HEK293 (cell line): Measurements from ENCODE around the gene NCKAP5.

Source experiments
- CTCF ChIA-PET: fragments of 350-600 bp; formaldehyde crosslinking; extraction: SDS; loops from one replicate; lab custom pipeline; 2021; ENCODE audit warnings: antibody characterized with exemption; lab: Yijun Ruan, JAX
- POLR2A ChIA-PET: fragments of 300-600 bp; formaldehyde crosslinking; extraction: SDS; loops from one replicate; lab custom pipeline; 2020; ENCODE audit warnings: antibody characterized with exemption, inconsistent platforms; lab: Yijun Ruan, JAX
- H3K27ac ChIP-seq: fragments of 200-500 bp; sonication (Bioruptor generic); 2 replicates; pipeline ENCODE4 v1.5.1; 2014; ENCODE audit warnings: low read depth, low read length, control low read depth, inconsistent platforms; ENCODE audit errors: extremely low read depth
- H3K36me3 ChIP-seq, 2 experiments: fragments of 200-500 bp in 1 of 2; sonication (Bioruptor generic) in 1 of 2; 1 replicate in 1 of 2; 2 replicates in 1 of 2; pipeline ENCODE4 v1.5.1; 2014 to 2017; ENCODE audit warnings: inconsistent platforms in 2 of 2, low read length in 2 of 2; ENCODE audit not compliant: control insufficient read depth in 2 of 2, insufficient read depth in 1 of 2
- H3K4me1 ChIP-seq: fragments of 200-500 bp; sonication (Bioruptor generic); 2 replicates; pipeline ENCODE4 v1.5.1; 2014; ENCODE audit warnings: mild to moderate bottlenecking, low read length, inconsistent platforms; ENCODE audit not compliant: control insufficient read depth, insufficient read depth
- H3K4me3 ChIP-seq: 2 replicates; pipeline ENCODE4 v1.5.1; 2011; ENCODE audit warnings: low read depth, mild to moderate bottlenecking, control low read depth, low read length, moderate library complexity
- H3K9me3 ChIP-seq: fragments of 200-500 bp; sonication (Bioruptor generic); 2 replicates; pipeline ENCODE4 v1.5.1; 2014; ENCODE audit warnings: low read depth, low read length, inconsistent platforms; ENCODE audit not compliant: control insufficient read depth, insufficient read depth
- FEZF1 ChIP-seq: fragments of 450-650 bp; formaldehyde crosslinking; IDR thresholded peaks from 2 replicates; pipeline ENCODE4 v1.5.1; 2016; ENCODE audit warnings: missing biosample characterization, missing genetic modification characterization
- KLF16 ChIP-seq: fragments of 450-650 bp; formaldehyde crosslinking; IDR thresholded peaks from 2 replicates; pipeline ENCODE4 v1.5.1; 2017; ENCODE audit warnings: missing biosample characterization, missing genetic modification characterization
- OVOL3 ChIP-seq: fragments of 450-650 bp; formaldehyde crosslinking; IDR thresholded peaks from 2 replicates; pipeline ENCODE4 v1.5.1; 2016; ENCODE audit warnings: missing biosample characterization, missing genetic modification characterization
- TCF7L2 ChIP-seq: IDR thresholded peaks from 2 replicates; pipeline ENCODE4 v1.6.1; 2011; ENCODE audit warnings: low read depth, mild to moderate bottlenecking, inconsistent platforms, low read length, moderate library complexity, borderline replicate concordance
- ZEB2 ChIP-seq: fragments of 450-650 bp; formaldehyde crosslinking; IDR thresholded peaks from 2 replicates; pipeline ENCODE4 v1.5.1; 2016; ENCODE audit warnings: missing biosample characterization, missing genetic modification characterization
- ZNF146 ChIP-seq: fragments of 450-650 bp; formaldehyde crosslinking; IDR thresholded peaks from 2 replicates; pipeline ENCODE4 v1.5.1; 2016; ENCODE audit warnings: missing biosample characterization, missing genetic modification characterization
- ZNF184 ChIP-seq: fragments of 450-650 bp; IDR thresholded peaks from 2 replicates; pipeline ENCODE4 v1.5.1; 2018; ENCODE audit warnings: missing biosample characterization, mild to moderate bottlenecking, missing genetic modification characterization
- ZNF19 ChIP-seq: fragments of 450-650 bp; formaldehyde crosslinking; IDR thresholded peaks from 2 replicates; pipeline ENCODE4; 2016; ENCODE audit warnings: missing biosample characterization, missing genetic modification characterization, low read depth
- ZNF366 ChIP-seq: fragments of 450-650 bp; formaldehyde crosslinking; conservative IDR thresholded peaks from 2 replicates; pipeline ENCODE4 v1.5.1; 2016; ENCODE audit warnings: missing biosample characterization, missing genetic modification characterization
- ZNF510 ChIP-seq: fragments of 450-650 bp; formaldehyde crosslinking; IDR thresholded peaks from 2 replicates; pipeline ENCODE4 v1.5.1; 2018; ENCODE audit warnings: mild to moderate bottlenecking, missing genetic modification characterization, missing biosample characterization; ENCODE audit not compliant: insufficient replicate concordance
- ZNF544 ChIP-seq: fragments of 450-650 bp; formaldehyde crosslinking; IDR thresholded peaks from 2 replicates; pipeline ENCODE4 v1.5.0; 2017; ENCODE audit warnings: missing biosample characterization, missing genetic modification characterization
- ZNF548 ChIP-seq: fragments of 450-650 bp; formaldehyde crosslinking; IDR thresholded peaks from 2 replicates; pipeline ENCODE4 v1.5.1; 2016; ENCODE audit warnings: missing biosample characterization, missing genetic modification characterization
- ZNF560 ChIP-seq: fragments of 450-650 bp; formaldehyde crosslinking; IDR thresholded peaks from 2 replicates; pipeline ENCODE4 v1.5.1; 2017; ENCODE audit warnings: missing biosample characterization, missing genetic modification characterization, borderline replicate concordance
- ZNF571 ChIP-seq: fragments of 450-650 bp; formaldehyde crosslinking; IDR thresholded peaks from 2 replicates; pipeline ENCODE4 v1.5.0; 2017; ENCODE audit warnings: missing biosample characterization, missing genetic modification characterization
- ZNF621 ChIP-seq: fragments of 450-650 bp; formaldehyde crosslinking; IDR thresholded peaks from 2 replicates; pipeline ENCODE4 v1.5.1; 2017; ENCODE audit warnings: missing biosample characterization, missing genetic modification characterization
- ZNF624 ChIP-seq: fragments of 450-650 bp; formaldehyde crosslinking; IDR thresholded peaks from 2 replicates; pipeline ENCODE4 v1.5.1; 2017; ENCODE audit warnings: missing biosample characterization, missing genetic modification characterization
- ZNF660 ChIP-seq: fragments of 450-650 bp; IDR thresholded peaks from 2 replicates; pipeline ENCODE4 v1.5.1; 2018; ENCODE audit warnings: missing biosample characterization, mild to moderate bottlenecking, missing genetic modification characterization
- ZNF792 ChIP-seq: fragments of 450-650 bp; formaldehyde crosslinking; IDR thresholded peaks from 2 replicates; pipeline ENCODE4 v1.5.1; 2016; ENCODE audit warnings: missing biosample characterization, missing genetic modification characterization
- TF ChIP-seq, protein P1 (sequence below): fragments of 450-650 bp; formaldehyde crosslinking; IDR thresholded peaks from 2 replicates; pipeline ENCODE4 v1.5.1; 2016; ENCODE audit warnings: missing biosample characterization, missing genetic modification characterization
- TF ChIP-seq, protein P2 (sequence below): fragments of 450-650 bp; formaldehyde crosslinking; IDR thresholded peaks from 2 replicates; pipeline ENCODE4 v1.5.1; 2016; ENCODE audit warnings: missing biosample characterization, missing genetic modification characterization, borderline replicate concordance
- TF ChIP-seq, protein P3 (sequence below): fragments of 450-650 bp; formaldehyde crosslinking; IDR thresholded peaks from 2 replicates; pipeline ENCODE4 v1.5.1; 2016; ENCODE audit warnings: missing biosample characterization, missing genetic modification characterization, borderline replicate concordance
- TF ChIP-seq, protein P4 (sequence below): fragments of 450-650 bp; formaldehyde crosslinking; IDR thresholded peaks from 2 replicates; pipeline ENCODE4 v1.5.1; 2017; ENCODE audit warnings: missing biosample characterization, missing genetic modification characterization

NCKAP5 gene

DNA sequence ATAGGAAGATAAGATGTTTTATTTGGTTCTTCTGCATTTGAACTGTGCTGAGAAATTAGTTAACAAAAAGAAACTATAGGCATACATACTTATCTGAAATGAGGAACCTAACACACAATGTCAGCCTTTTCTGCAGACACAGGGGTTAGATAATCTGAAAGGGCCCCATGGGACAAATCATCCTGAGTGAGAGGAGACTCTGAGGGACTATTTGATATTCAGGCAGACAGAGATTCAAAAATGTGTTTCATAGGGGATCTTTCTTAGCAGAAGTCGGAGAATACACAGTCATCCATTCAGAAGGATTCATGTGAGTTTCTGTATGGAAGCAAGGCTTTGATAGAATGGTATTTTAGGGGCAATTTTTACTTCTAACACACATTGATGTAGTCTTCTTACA lies 79.1 kb downstream of the NCKAP5 start (continued):
- TF ChIP-seq, protein P1, sequence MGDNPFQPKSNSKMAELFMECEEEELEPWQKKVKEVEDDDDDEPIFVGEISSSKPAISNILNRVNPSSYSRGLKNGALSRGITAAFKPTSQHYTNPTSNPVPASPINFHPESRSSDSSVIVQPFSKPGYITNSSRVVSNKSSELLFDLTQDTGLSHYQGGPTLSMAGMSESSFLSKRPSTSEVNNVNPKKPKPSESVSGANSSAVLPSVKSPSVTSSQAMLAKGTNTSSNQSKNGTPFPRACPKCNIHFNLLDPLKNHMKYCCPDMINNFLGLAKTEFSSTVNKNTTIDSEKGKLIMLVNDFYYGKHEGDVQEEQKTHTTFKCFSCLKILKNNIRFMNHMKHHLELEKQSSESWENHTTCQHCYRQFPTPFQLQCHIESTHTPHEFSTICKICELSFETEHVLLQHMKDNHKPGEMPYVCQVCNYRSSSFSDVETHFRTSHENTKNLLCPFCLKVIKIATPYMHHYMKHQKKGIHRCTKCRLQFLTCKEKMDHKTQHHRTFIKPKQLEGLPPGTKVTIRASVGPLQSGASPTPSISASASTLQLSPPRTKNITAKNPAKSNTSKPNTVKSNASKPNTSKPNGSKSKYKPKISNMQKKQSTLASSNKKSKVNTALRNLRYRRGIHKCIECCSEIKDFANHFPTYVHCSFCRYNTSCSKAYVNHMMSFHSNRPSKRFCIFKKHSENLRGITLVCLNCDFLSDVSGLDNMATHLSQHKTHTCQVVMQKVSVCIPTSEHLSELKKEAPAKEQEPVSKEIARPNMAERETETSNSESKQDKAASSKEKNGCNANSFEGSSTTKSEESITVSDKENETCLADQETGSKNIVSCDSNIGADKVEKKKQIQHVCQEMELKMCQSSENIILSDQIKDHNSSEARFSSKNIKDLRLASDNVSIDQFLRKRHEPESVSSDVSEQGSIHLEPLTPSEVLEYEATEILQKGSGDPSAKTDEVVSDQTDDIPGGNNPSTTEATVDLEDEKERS (tag by site-specific recombination) = no peak
- TF ChIP-seq ZNF560 (tag by site-specific recombination) = no peak
- TF ChIP-seq ZNF660 (tag by site-specific recombination) = no peak

DNA sequence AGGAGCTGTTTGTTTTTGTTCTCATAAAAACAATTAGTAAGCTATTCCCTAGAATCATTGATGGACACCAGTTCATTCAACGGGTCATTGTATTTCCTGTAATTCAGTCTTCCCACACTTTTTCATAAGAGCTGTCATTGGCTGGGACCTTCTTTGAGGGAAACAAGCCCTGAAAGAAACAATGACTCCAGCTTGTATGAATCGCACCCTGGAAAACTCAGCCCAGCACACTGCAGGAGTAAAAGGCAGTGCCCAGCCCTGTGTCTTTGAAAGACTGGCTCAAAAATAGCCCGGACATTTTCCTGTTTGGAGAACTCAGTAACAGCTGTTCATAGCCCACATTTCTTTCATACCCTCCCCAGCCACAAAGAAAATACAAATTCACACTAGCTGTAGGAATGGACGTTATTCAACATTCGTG lies 81.5 kb downstream of the NCKAP5 start:
- Histone ChIP-seq H3K36me3 (no peaks in the 10 kb centered on the region), H3K9me3 (no peaks in the 10 kb centered on the region), H3K4me3 (no peak overlapping the region), H3K27ac (no peak overlapping the region), H3K4me1 (no peaks in the 10 kb centered on the region)
- ChIA-PET POLR2A (no interaction called here), CTCF (interaction anchor here (1.3 kb wide), 1 partner anchor 74 kb away, joined by 3 read pairs; no protein-coding TSS in a partner anchor)
- TF ChIP-seq TCF7L2 (no peak), ZNF621 (tag by site-specific recombination) (no peak)

DNA sequence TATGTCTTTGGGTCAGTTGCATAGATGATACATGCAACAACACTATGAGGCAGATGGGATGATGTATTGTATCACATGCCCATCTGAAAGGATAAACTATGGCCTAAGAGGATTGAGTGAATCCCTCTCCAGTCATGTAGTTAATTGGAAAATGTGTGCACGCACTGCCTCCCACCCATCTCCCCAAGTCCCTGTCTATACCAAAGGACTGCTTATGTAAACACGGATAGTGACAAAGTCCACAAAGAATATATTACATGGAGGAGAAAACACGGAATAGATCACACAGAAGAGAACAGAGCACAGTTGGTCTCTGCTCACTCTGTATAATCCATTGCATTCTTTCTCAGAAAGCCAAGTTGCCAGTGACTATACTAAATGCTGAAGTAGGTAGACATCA lies 82.4 kb downstream of the NCKAP5 start:
- POLR2A ChIA-PET = no interaction called here
- H3K27ac ChIP-seq = no peak overlapping the region
- TF ChIP-seq ZNF19 (tag by site-specific recombination) (no peak), ZNF571 (no peak), ZEB2 (tag by site-specific recombination) (no peak), ZNF366 (tag by site-specific recombination) (no peak), KLF16 (no peak), OVOL3 (tag by site-specific recombination) (no peak), ZNF146 (tag by site-specific recombination) (no peak), FEZF1 (no peak), ZNF544 (tag by site-specific recombination) (no peak), ZNF548 (tag by site-specific recombination) (no peak), ZNF184 (tag by site-specific recombination) (no peak), ZNF624 (tag by site-specific recombination) (no peak), ZNF510 (tag by site-specific recombination) (no peak), ZNF792 (no peak)
- TF ChIP-seq, protein P2, sequence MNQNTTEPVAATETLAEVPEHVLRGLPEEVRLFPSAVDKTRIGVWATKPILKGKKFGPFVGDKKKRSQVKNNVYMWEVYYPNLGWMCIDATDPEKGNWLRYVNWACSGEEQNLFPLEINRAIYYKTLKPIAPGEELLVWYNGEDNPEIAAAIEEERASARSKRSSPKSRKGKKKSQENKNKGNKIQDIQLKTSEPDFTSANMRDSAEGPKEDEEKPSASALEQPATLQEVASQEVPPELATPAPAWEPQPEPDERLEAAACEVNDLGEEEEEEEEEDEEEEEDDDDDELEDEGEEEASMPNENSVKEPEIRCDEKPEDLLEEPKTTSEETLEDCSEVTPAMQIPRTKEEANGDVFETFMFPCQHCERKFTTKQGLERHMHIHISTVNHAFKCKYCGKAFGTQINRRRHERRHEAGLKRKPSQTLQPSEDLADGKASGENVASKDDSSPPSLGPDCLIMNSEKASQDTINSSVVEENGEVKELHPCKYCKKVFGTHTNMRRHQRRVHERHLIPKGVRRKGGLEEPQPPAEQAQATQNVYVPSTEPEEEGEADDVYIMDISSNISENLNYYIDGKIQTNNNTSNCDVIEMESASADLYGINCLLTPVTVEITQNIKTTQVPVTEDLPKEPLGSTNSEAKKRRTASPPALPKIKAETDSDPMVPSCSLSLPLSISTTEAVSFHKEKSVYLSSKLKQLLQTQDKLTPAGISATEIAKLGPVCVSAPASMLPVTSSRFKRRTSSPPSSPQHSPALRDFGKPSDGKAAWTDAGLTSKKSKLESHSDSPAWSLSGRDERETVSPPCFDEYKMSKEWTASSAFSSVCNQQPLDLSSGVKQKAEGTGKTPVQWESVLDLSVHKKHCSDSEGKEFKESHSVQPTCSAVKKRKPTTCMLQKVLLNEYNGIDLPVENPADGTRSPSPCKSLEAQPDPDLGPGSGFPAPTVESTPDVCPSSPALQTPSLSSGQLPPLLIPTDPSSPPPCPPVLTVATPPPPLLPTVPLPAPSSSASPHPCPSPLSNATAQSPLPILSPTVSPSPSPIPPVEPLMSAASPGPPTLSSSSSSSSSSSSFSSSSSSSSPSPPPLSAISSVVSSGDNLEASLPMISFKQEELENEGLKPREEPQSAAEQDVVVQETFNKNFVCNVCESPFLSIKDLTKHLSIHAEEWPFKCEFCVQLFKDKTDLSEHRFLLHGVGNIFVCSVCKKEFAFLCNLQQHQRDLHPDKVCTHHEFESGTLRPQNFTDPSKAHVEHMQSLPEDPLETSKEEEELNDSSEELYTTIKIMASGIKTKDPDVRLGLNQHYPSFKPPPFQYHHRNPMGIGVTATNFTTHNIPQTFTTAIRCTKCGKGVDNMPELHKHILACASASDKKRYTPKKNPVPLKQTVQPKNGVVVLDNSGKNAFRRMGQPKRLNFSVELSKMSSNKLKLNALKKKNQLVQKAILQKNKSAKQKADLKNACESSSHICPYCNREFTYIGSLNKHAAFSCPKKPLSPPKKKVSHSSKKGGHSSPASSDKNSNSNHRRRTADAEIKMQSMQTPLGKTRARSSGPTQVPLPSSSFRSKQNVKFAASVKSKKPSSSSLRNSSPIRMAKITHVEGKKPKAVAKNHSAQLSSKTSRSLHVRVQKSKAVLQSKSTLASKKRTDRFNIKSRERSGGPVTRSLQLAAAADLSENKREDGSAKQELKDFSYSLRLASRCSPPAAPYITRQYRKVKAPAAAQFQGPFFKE (tag by site-specific recombination) = no peak
- TF ChIP-seq, protein P3, sequence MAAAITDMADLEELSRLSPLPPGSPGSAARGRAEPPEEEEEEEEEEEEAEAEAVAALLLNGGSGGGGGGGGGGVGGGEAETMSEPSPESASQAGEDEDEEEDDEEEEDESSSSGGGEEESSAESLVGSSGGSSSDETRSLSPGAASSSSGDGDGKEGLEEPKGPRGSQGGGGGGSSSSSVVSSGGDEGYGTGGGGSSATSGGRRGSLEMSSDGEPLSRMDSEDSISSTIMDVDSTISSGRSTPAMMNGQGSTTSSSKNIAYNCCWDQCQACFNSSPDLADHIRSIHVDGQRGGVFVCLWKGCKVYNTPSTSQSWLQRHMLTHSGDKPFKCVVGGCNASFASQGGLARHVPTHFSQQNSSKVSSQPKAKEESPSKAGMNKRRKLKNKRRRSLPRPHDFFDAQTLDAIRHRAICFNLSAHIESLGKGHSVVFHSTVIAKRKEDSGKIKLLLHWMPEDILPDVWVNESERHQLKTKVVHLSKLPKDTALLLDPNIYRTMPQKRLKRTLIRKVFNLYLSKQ = no peak
- TF ChIP-seq, protein P4, sequence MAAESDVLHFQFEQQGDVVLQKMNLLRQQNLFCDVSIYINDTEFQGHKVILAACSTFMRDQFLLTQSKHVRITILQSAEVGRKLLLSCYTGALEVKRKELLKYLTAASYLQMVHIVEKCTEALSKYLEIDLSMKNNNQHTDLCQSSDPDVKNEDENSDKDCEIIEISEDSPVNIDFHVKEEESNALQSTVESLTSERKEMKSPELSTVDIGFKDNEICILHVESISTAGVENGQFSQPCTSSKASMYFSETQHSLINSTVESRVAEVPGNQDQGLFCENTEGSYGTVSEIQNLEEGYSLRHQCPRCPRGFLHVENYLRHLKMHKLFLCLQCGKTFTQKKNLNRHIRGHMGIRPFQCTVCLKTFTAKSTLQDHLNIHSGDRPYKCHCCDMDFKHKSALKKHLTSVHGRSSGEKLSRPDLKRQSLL = no peak
- TF ChIP-seq, all 188 proteins: peak for 0
- CTCF ChIA-PET = no interaction called here
- H3K9me3 ChIP-seq = no peaks in the 10 kb centered on the region
- H3K4me3 ChIP-seq = no peak overlapping the region
- H3K36me3 ChIP-seq = no peaks in the 10 kb centered on the region
- H3K4me1 ChIP-seq = no peaks in the 10 kb centered on the region
